HepG2 (cell line): ENCODE measurements around the gene NRG2. TPM values are rescaled to one million over a fixed set of nuclear protein-coding genes. Genes with fewer than 3 reads are reported as not detected.

Experiments
- ATAC-seq: fragments of 200-7000 bp; cut with Tn5 transposase; 3 replicates; pipeline ENCODE4 v1.9.1; 2020; ENCODE audit warnings: mild to moderate bottlenecking, moderate library complexity
- BruUV-seq: library from RNA; stranded (reverse); fragments of 400-500 nt; replicated peaks from 2 replicates; lab custom pipeline; 2021; lab: Mats Ljungman, UMichigan
- CTCF ChIA-PET: fragments of 300-600 bp; formaldehyde crosslinking; extraction: SDS; loops from one replicate; lab custom pipeline; 2021; ENCODE audit warnings: low total read pairs, inconsistent platforms, low intra/inter-chr PET ratio; lab: Yijun Ruan, JAX
- POLR2A ChIA-PET: fragments of 350-600 bp; sonication (Branson Sonifier 250); formaldehyde crosslinking; loops from one replicate; lab custom pipeline; 2020; ENCODE audit warnings: antibody characterized with exemption, inconsistent platforms; lab: Yijun Ruan, JAX
- DNase-seq: peaks from one replicate; pipeline ENCODE4 v3.0.0-alpha.2; 2015; ENCODE audit warnings: low spot score
- FAIRE-seq: peaks from 3 replicates; lab custom pipeline; 2011; peaks lifted over from hg19 to GRCh38; lab: Jason Lieb, UNC
- H2AFZ ChIP-seq: one replicate; pipeline ENCODE4 v1.6.1; 2011; ENCODE audit warnings: low read length, inconsistent platforms
- H3K27ac ChIP-seq: fragments of 300-600 bp; 3 replicates; pipeline ENCODE4 v1.8.0; 2011; ENCODE audit warnings: mixed run types, mild to moderate bottlenecking, mixed read lengths, low read length, inconsistent platforms; ENCODE audit not compliant: insufficient read depth; ENCODE audit errors: extremely low read length
- H3K27me3 ChIP-seq, 2 experiments: fragments of 200-600 bp in 1 of 2; 2 replicates in 1 of 2; 3 replicates in 1 of 2; pipeline versions ENCODE4 v1.6.0 to v1.8.0; 2011; ENCODE audit warnings: low read length in 2 of 2, mild to moderate bottlenecking in 2 of 2, moderate library complexity in 2 of 2, inconsistent platforms in 1 of 2; ENCODE audit not compliant: insufficient read depth in 2 of 2, control insufficient read depth in 1 of 2
- H3K36me3 ChIP-seq, 2 experiments: fragments of 200-600 bp in 1 of 2; replicated peaks in 1 of 2; 2 replicates in 1 of 2; 3 replicates in 1 of 2; pipeline versions ENCODE4 v1.5.1 to v1.8.0; 2011; ENCODE audit warnings: low read length in 2 of 2, inconsistent platforms in 1 of 2; ENCODE audit not compliant: insufficient read depth in 2 of 2, control insufficient read depth in 1 of 2
- H3K4me1 ChIP-seq: 2 replicates; pipeline ENCODE4 v1.5.1; 2012; ENCODE audit warnings: low read length, inconsistent platforms; ENCODE audit not compliant: insufficient read depth
- H3K4me2 ChIP-seq: 2 replicates; pipeline ENCODE4 v1.6.0; 2011; ENCODE audit warnings: low read depth, low read length, inconsistent platforms
- H3K4me3 ChIP-seq, 3 experiments: fragments of 200-600 bp in 1 of 3; sonication (generic), shearing (Covaris generic) in 1 of 3; replicated peaks in 1 of 3; 2 replicates each; pipeline ENCODE4 v1.5.1; 2011 to 2016; ENCODE audit warnings: low read length in 3 of 3, inconsistent platforms in 2 of 3, low read depth in 2 of 3, mild to moderate bottlenecking in 2 of 3, control low read depth in 1 of 3, mixed read lengths in 1 of 3; ENCODE audit not compliant: insufficient read depth in 1 of 3
- H3K79me2 ChIP-seq: one replicate; pipeline ENCODE4 v1.6.1; 2011; ENCODE audit warnings: low read length, inconsistent platforms; ENCODE audit not compliant: insufficient read depth
- H3K9ac ChIP-seq: 2 replicates; pipeline ENCODE4 v1.6.0; 2011; ENCODE audit warnings: mild to moderate bottlenecking, low read depth, low read length, inconsistent platforms; ENCODE audit not compliant: insufficient read depth
- H3K9me3 ChIP-seq: 2 replicates; pipeline ENCODE4 v1.5.1; 2012; ENCODE audit warnings: mild to moderate bottlenecking, low read length
- H4K20me1 ChIP-seq: 2 replicates; pipeline ENCODE4 v1.6.0; 2011; ENCODE audit warnings: inconsistent platforms, mild to moderate bottlenecking, low read length, moderate library complexity; ENCODE audit not compliant: insufficient read depth
- ATF4 ChIP-seq, 2 experiments: fragments of 450-650 bp in 1 of 2; sonication (generic) in 1 of 2; formaldehyde crosslinking; IDR thresholded peaks; 2 replicates each; pipeline versions ENCODE4 v1.5.0 to v1.8.0; 2020 to 2022; ENCODE audit warnings: mild to moderate bottlenecking in 1 of 2, missing genetic modification reagents in 1 of 2
- HOXD1 ChIP-seq: sonication (generic); formaldehyde crosslinking; IDR thresholded peaks from 2 replicates; pipeline ENCODE4 v1.5.0; 2020; ENCODE audit warnings: missing genetic modification reagents
- JDP2 ChIP-seq: sonication (generic); formaldehyde crosslinking; IDR thresholded peaks from 2 replicates; pipeline ENCODE4 v1.8.1; 2022; ENCODE audit warnings: missing genetic modification reagents, borderline replicate concordance
- MAFK ChIP-seq, 2 experiments: IDR thresholded peaks in 1 of 2; conservative IDR thresholded peaks in 1 of 2; 2 replicates each; pipeline ENCODE4 v1.6.1; 2011; ENCODE audit warnings: improper control_type of control experiment in 2 of 2, low read length in 2 of 2
- NR1H2 ChIP-seq: sonication (generic); formaldehyde crosslinking; IDR thresholded peaks from 2 replicates; pipeline ENCODE4 v1.8.1; 2022; ENCODE audit warnings: low read depth, missing genetic modification reagents, borderline replicate concordance
- PLSCR1 ChIP-seq: sonication (generic); formaldehyde crosslinking; IDR thresholded peaks from 2 replicates; pipeline ENCODE4 v1.5.0; 2020; ENCODE audit warnings: missing genetic modification reagents, mild to moderate bottlenecking, borderline replicate concordance
- SNAPC4 ChIP-seq: sonication (generic); formaldehyde crosslinking; IDR thresholded peaks from 2 replicates; pipeline ENCODE4 v1.4.0; 2020; ENCODE audit warnings: mild to moderate bottlenecking, missing genetic modification reagents
- SP1 ChIP-seq, 2 experiments: fragments of 450-650 bp in 1 of 2; sonication (generic) in 1 of 2; formaldehyde crosslinking in 1 of 2; IDR thresholded peaks; 2 replicates each; pipeline versions ENCODE4 v1.4.0 to v1.6.1; 2016 to 2020; ENCODE audit warnings: missing genetic modification reagents in 1 of 2
- ZBTB7B ChIP-seq: sonication (generic); formaldehyde crosslinking; IDR thresholded peaks from 2 replicates; pipeline ENCODE4 v1.4.0; 2020; ENCODE audit warnings: missing genetic modification reagents
- ZNF501 ChIP-seq: sonication (generic); formaldehyde crosslinking; IDR thresholded peaks from 2 replicates; pipeline ENCODE4 v1.5.1; 2020; ENCODE audit warnings: mild to moderate bottlenecking, moderate library complexity, missing genetic modification reagents
- WGBS: methylation state at CpG from one replicate; pipeline ENCODE4 v1.1.6; 2017; ENCODE audit warnings: low lambda C conversion rate; 5-methylcytosine and 5-hydroxymethylcytosine counted together
- in situ Hi-C: cut with HindIII; loops from 2 replicates; pipeline ENCODE4 v1.10.0; 2017; ENCODE audit warnings: low pct_unique_long_range_greater_than_20kb; ENCODE audit not compliant: extremely low pct_ligation_motif_present
- intact Hi-C: fragments of 100-400 bp; cut with micrococcal nuclease; formaldehyde crosslinking; loops from one replicate; pipeline ENCODE4 v1.10.0; 2022; ENCODE audit not compliant: unreplicated experiment
- polyA plus RNA-seq, 8 experiments: library from polyadenylated mRNA; depleted of rRNA in 3 of 8; stranded (reverse) in 7 of 8; unstranded in 1 of 8; fragments of >200 nt; fragmentation: Illumina TruSeq in 4 of 8; extraction: Trizol in 4 of 8; gene quantifications; 2 replicates each; pipeline versions ENCODE4 v1.2.1 to v1.2.3, GENCODE V29; 2011 to 2016; ENCODE audit warnings: low read depth in 4 of 8, missing spikeins in 1 of 8, mixed read lengths in 1 of 8; ENCODE audit not compliant: insufficient read depth in 1 of 8
- total RNA-seq, 5 experiments: library from RNA; depleted of rRNA; stranded (reverse); fragments of >200 nt; fragmentation: Illumina TruSeq; extraction: Trizol; gene quantifications; 2 replicates each; pipeline ENCODE4 v1.2.3, GENCODE V29; 2016; ENCODE audit warnings: low read depth in 1 of 5

NRG2 gene
- total and polyA plus RNA-seq, 2 of the 13 experiments (the other 11 are each of a cell fraction or from before 2014, with no cell fraction given): not detected

DNA sequence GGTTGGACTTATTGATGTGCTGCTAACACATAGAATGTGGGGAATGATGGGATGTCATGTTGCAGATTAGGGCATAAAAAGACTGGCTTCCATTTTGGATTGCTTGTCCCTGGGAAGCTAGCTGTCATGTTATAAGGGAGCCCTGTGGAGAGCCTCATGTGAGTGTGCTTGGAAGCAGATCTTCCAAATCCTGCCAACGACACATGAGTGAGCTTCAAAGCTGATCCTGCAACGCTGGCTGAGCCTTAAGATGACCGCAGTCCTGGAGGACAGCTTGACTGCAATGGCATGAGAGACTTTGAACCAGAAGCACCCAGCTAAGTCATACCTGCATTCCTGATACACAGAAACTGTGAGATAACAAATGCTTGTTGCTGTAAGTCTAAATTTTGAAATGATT, 63.6 kb downstream of the NRG2 start (continued):
- no peak for TF ChIP-seq JDP2
- TF ChIP-seq, all 625 proteins: peak for 0

- intact Hi-C loops (no loop called here), in situ Hi-C loops (no loop called here)
- no peak for DNase-seq
- Histone ChIP-seq H3K27me3 (peaks cover 0 to 23% of the 10 kb centered on the region in 2 experiments; a peak in 4 of 5 replicates), H3K9ac (no peak overlapping the region), H4K20me1 (no peaks in the 10 kb centered on the region), H3K27ac (no peak overlapping the region), H3K4me2 (no peak overlapping the region), H3K9me3 (no peaks in the 10 kb centered on the region), H2AFZ (no peak overlapping the region), H3K36me3 (no peaks in the 10 kb centered on the region), H3K4me3 (no peak overlapping the region), H3K79me2 (no peaks in the 10 kb centered on the region), H3K4me1 (no peaks in the 10 kb centered on the region)
- ChIA-PET POLR2A (no interaction called here), CTCF (no interaction called here)
- no peak for ATAC-seq
- no TSS peak for BruUV-seq
- FAIRE-seq: no peak
- TF ChIP-seq MAFK (conservative IDR thresholded peaks at IDR 0.05 in 1 of 2, IDR thresholded peaks at IDR 0.05 in 1 of 2; ENCODE audit: low read length in 2 of 2) (peak in 1 of 2 experiments; percentile 16; a peak in 1 of 4 replicates), SP1 (IDR thresholded peaks at IDR 0.05) (no peak), SP1 (CRISPR knock-in tag; IDR thresholded peaks at IDR 0.05) (no peak), PLSCR1 (CRISPR knock-in tag) (no peak)
- WGBS: 0% methylated on average over 1 of the region's 1 CpG
These were observed 66.4 kb downstream of the NRG2 start for GRCh38 chr5:139976703-139977102.

DNA sequence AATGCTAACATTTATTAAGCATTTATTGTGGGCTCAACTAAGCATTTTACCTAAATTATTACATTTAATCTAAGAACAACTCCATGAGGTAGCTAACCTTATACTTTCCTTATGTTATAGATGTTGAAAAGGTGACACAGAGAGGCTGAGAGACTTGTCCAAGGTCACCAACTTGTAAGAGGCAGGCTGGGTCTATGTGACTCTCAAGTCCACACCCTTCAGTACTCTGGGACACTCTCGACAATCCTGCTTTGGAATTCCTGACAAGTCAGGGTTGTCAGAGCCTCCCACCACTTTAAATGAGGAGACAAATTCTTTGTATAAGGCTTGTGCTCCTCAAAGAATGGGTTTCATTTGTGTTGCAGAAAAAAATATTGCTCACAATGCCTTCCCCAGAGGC, 67.2 kb downstream of the NRG2 start:
- 0% methylated on average over 1 of the region's 1 CpG for WGBS
- Histone ChIP-seq H3K4me1 (no peaks in the 10 kb centered on the region), H4K20me1 (no peaks in the 10 kb centered on the region), H3K9me3 (no peaks in the 10 kb centered on the region), H3K4me3 (no peak overlapping the region), H3K27ac (no peak overlapping the region), H2AFZ (no peak overlapping the region), H3K4me2 (no peak overlapping the region), H3K27me3 (peaks cover 0 to 15% of the 10 kb centered on the region in 2 experiments; a peak in 3 of 5 replicates), H3K36me3 (no peaks in the 10 kb centered on the region), H3K79me2 (no peaks in the 10 kb centered on the region), H3K9ac (no peak overlapping the region)
- FAIRE-seq (no peak), DNase-seq (no peak), ATAC-seq (no peak)
- BruUV-seq: no TSS peak
- CTCF ChIA-PET: no interaction called here
- POLR2A ChIA-PET: no interaction called here
- intact Hi-C loops: no loop called here
- in situ Hi-C loops: no loop called here
- TF ChIP-seq SNAPC4 (CRISPR knock-in tag) (no peak), ZBTB7B (CRISPR knock-in tag) (no peak), ZNF501 (CRISPR knock-in tag) (no peak), ATF4 (CRISPR knock-in tag; IDR thresholded peaks at IDR 0.05) (no peak), HOXD1 (no peak), NR1H2 (CRISPR knock-in tag) (no peak)
